Panc1 (cell line): ENCODE results near the gene KDM4B. TPM values are rescaled to one million over a fixed set of nuclear protein-coding genes. Genes with fewer than 3 reads are reported as not detected.

Experiments used
- ATAC-seq: fragments of 200-7000 bp; cut with Tn5 transposase; 2 replicates; pipeline ENCODE4 v1.9.1; 2020; ENCODE audit warnings: mild to moderate bottlenecking, moderate library complexity
- BruUV-seq: library from RNA; stranded (reverse); fragments of 400-500 nt; replicated peaks from 2 replicates; lab custom pipeline; 2021; lab: Mats Ljungman, UMichigan
- CTCF ChIA-PET: fragments of 300-600 bp; sonication (Branson Sonifier 250); formaldehyde crosslinking; loops from one replicate; lab custom pipeline; 2022; ENCODE audit warnings: antibody characterized with exemption; lab: Charles Lee
- POLR2A ChIA-PET: fragments of 300-600 bp; sonication (Branson Sonifier 250); formaldehyde crosslinking; loops from one replicate; lab custom pipeline; 2022; ENCODE audit warnings: antibody characterized with exemption; lab: Charles Lee
- DNase-seq: peaks from one replicate; pipeline ENCODE4 v3.0.0-alpha.2; 2010; ENCODE audit warnings: low read depth, low spot score
- H3K27ac ChIP-seq: 2 replicates; pipeline ENCODE4 v1.5.1; 2011; ENCODE audit warnings: mild to moderate bottlenecking, low read length, inconsistent platforms
- H3K27me3 ChIP-seq: fragments of 200-500 bp; sonication (Bioruptor generic); 2 replicates; pipeline ENCODE4 v1.6.0; 2014; ENCODE audit warnings: low read length, inconsistent platforms; ENCODE audit not compliant: control insufficient read depth, insufficient read depth
- H3K36me3 ChIP-seq: fragments of 200-500 bp; sonication (Bioruptor generic); 2 replicates; pipeline ENCODE4 v1.5.1; 2014; ENCODE audit warnings: inconsistent platforms, mild to moderate bottlenecking, low read length, moderate library complexity; ENCODE audit not compliant: control insufficient read depth, insufficient read depth
- H3K4me1 ChIP-seq: 2 replicates; pipeline ENCODE4 v1.5.1; 2011; ENCODE audit warnings: inconsistent platforms, mild to moderate bottlenecking, low read length, moderate library complexity; ENCODE audit not compliant: control insufficient read depth, insufficient read depth
- H3K4me3 ChIP-seq, 2 experiments: 2 replicates each; pipeline ENCODE4 v1.5.1; 2011 to 2012; ENCODE audit warnings: low read depth in 2 of 2, low read length in 2 of 2, mild to moderate bottlenecking in 2 of 2, inconsistent platforms in 1 of 2, moderate library complexity in 1 of 2
- H3K9me3 ChIP-seq: fragments of 200-500 bp; sonication (Bioruptor generic); 2 replicates; pipeline ENCODE4 v1.5.1; 2014; ENCODE audit warnings: low read depth, mild to moderate bottlenecking, inconsistent platforms, low read length, moderate library complexity; ENCODE audit not compliant: control insufficient read depth, insufficient read depth
- CTCF ChIP-seq: fragments of 450-650 bp; IDR thresholded peaks from 2 replicates; pipeline ENCODE4 v1.5.1; 2017; ENCODE audit warnings: mild to moderate bottlenecking
- POLR2AphosphoS5 ChIP-seq: IDR thresholded peaks from 2 replicates; pipeline ENCODE4 v1.6.1; 2012; ENCODE audit warnings: mild to moderate bottlenecking, low read depth, low read length, moderate library complexity
- SIN3A ChIP-seq: IDR thresholded peaks from 2 replicates; pipeline ENCODE4 v1.6.1; 2012; ENCODE audit warnings: low read depth, mild to moderate bottlenecking, low read length, moderate library complexity, borderline replicate concordance; ENCODE audit not compliant: insufficient read depth
- TCF7L2 ChIP-seq: IDR thresholded peaks from 2 replicates; pipeline ENCODE4 v1.6.1; 2011; ENCODE audit warnings: mild to moderate bottlenecking, low read depth, low read length, inconsistent platforms
- in situ Hi-C: cut with HindIII; loops from 2 replicates; pipeline ENCODE4 v1.10.0; 2016; ENCODE audit warnings: low sequenced_read_pairs, low pct_unique_long_range_greater_than_20kb
- intact Hi-C: fragments of 100-400 bp; cut with micrococcal nuclease; formaldehyde crosslinking; loops from one replicate; pipeline ENCODE4 v1.10.0; 2022; ENCODE audit not compliant: unreplicated experiment
- total RNA-seq: library from RNA; stranded (reverse); gene quantifications from one replicate; pipeline ENCODE4 v1.2.1, GENCODE V29; 2021; ENCODE audit not compliant: unreplicated experiment
- TF ChIP-seq, protein P1 (sequence below), 2 experiments: IDR thresholded peaks; 2 replicates each; pipeline ENCODE4 v1.6.1; 2011 to 2012; ENCODE audit warnings: low read depth in 2 of 2, control low read depth in 1 of 2, low read length in 1 of 2, mild to moderate bottlenecking in 1 of 2, moderate library complexity in 1 of 2; ENCODE audit not compliant: insufficient read depth in 1 of 2

The KDM4B gene
- total RNA-seq, 1 experiment from 2014 or later, result 18.4 TPM

- Histone ChIP-seq H3K4me1 (peaks cover 12% of the 10 kb centered on the region), H3K9me3 (no peaks in the 10 kb centered on the region), H3K27me3 (no peaks in the 10 kb centered on the region), H3K4me3 (no peak overlapping the region), H3K27ac (no peak overlapping the region), H3K36me3 (no peaks in the 10 kb centered on the region)
- ChIA-PET CTCF (interaction anchor here (0.7 kb wide), 1 partner anchor 21 kb away, joined by 5 read pairs; no protein-coding TSS in a partner anchor), POLR2A (no interaction called here)
- no TSS peak for BruUV-seq
- no peak for TF ChIP-seq CTCF
- intact Hi-C loops, result no loop called here
- DNase-seq (no peak), ATAC-seq (no peak)
- in situ Hi-C loops, result no loop called here
Measured at GRCh38 chr19:4980838-4981680, 12.1 kb downstream of the KDM4B start.

- H3K36me3 ChIP-seq, result no peaks in the 10 kb centered on the region
- no peak for TF ChIP-seq CTCF
- TF ChIP-seq, protein P1, sequence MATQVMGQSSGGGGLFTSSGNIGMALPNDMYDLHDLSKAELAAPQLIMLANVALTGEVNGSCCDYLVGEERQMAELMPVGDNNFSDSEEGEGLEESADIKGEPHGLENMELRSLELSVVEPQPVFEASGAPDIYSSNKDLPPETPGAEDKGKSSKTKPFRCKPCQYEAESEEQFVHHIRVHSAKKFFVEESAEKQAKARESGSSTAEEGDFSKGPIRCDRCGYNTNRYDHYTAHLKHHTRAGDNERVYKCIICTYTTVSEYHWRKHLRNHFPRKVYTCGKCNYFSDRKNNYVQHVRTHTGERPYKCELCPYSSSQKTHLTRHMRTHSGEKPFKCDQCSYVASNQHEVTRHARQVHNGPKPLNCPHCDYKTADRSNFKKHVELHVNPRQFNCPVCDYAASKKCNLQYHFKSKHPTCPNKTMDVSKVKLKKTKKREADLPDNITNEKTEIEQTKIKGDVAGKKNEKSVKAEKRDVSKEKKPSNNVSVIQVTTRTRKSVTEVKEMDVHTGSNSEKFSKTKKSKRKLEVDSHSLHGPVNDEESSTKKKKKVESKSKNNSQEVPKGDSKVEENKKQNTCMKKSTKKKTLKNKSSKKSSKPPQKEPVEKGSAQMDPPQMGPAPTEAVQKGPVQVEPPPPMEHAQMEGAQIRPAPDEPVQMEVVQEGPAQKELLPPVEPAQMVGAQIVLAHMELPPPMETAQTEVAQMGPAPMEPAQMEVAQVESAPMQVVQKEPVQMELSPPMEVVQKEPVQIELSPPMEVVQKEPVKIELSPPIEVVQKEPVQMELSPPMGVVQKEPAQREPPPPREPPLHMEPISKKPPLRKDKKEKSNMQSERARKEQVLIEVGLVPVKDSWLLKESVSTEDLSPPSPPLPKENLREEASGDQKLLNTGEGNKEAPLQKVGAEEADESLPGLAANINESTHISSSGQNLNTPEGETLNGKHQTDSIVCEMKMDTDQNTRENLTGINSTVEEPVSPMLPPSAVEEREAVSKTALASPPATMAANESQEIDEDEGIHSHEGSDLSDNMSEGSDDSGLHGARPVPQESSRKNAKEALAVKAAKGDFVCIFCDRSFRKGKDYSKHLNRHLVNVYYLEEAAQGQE (IDR thresholded peaks at IDR 0.05; ENCODE audit: insufficient read depth in 1 of 2, low read depth in 2 of 2, low read length in 1 of 2), result no peak
- TF ChIP-seq TCF7L2, result no peak
- TF ChIP-seq POLR2AphosphoS5, result no peak
- TF ChIP-seq SIN3A, result no peak
- in situ Hi-C loops, result no loop called here
- H3K9me3 ChIP-seq, result no peaks in the 10 kb centered on the region
- H3K4me1 ChIP-seq, result peaks cover 9% of the 10 kb centered on the region
- no peak overlapping the region for H3K27ac ChIP-seq
- ATAC-seq, result no peak
- ChIA-PET POLR2A (no interaction called here), CTCF (no interaction called here)
- no peak for DNase-seq
- no peak overlapping the region for H3K4me3 ChIP-seq
- no TSS peak for BruUV-seq
- no peaks in the 10 kb centered on the region for H3K27me3 ChIP-seq
- intact Hi-C loops, result no loop called here
Measured at GRCh38 chr19:4981681-4981958, 12.7 kb downstream of the KDM4B start.
